Breast epithelium (tissue), 3 donors: Measurements from ENCODE around the gene GNB1L.

ENCODE experiments used
- POLR2A ChIP-seq: fragments of 450-650 bp; IDR thresholded peaks from one replicate; pipeline ENCODE4 v1.6.1; 2016; ENCODE audit warnings: antibody characterized with exemption, mild to moderate bottlenecking, moderate library complexity
- TF ChIP-seq, protein P1 (sequence below), 3 donors: fragments of 450-650 bp; IDR thresholded peaks; one replicate each; pipeline ENCODE4 v1.5.1; 2016 to 2017; ENCODE audit warnings: antibody characterized with exemption in 3 of 3, mild to moderate bottlenecking in 3 of 3, moderate library complexity in 3 of 3

GRCh38 chr22:19893363-19893762 lies 38.7 kb upstream of the GNB1L start:
- TF ChIP-seq, protein P1, sequence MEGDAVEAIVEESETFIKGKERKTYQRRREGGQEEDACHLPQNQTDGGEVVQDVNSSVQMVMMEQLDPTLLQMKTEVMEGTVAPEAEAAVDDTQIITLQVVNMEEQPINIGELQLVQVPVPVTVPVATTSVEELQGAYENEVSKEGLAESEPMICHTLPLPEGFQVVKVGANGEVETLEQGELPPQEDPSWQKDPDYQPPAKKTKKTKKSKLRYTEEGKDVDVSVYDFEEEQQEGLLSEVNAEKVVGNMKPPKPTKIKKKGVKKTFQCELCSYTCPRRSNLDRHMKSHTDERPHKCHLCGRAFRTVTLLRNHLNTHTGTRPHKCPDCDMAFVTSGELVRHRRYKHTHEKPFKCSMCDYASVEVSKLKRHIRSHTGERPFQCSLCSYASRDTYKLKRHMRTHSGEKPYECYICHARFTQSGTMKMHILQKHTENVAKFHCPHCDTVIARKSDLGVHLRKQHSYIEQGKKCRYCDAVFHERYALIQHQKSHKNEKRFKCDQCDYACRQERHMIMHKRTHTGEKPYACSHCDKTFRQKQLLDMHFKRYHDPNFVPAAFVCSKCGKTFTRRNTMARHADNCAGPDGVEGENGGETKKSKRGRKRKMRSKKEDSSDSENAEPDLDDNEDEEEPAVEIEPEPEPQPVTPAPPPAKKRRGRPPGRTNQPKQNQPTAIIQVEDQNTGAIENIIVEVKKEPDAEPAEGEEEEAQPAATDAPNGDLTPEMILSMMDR (IDR thresholded peaks at IDR 0.05) = no peak
- TF ChIP-seq POLR2A = no peak
